Nucleus accumbens (tissue), 56 donors: ENCODE data around the gene LTF.

ENCODE experiments used
- DNase-seq, 56 donors: peaks; one replicate each; lab custom pipeline; 2025; lab: John Stamatoyannopoulos, UW

The LTF gene

DNA sequence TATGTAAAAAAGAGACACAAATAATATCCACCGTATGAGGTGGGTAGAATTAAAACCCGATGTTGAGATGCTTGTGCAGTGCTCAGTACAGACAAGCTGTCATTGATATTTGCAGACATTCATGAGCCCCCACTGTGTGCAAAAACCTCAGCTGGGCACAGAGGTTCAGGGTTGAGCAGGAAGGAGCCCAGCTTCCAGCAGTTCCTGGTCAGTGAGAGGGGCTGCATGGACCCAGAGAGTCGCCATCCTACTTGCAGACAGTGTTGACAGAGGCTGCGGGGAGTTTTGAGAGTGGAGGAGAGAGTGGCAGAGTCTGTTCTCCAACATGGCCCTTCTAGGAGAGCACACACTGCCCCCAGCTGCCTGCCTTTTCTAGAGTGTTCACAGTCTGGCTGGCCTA lies 6.1 kb upstream of the LTF start:
- DNase-seq, result no peak

DNA sequence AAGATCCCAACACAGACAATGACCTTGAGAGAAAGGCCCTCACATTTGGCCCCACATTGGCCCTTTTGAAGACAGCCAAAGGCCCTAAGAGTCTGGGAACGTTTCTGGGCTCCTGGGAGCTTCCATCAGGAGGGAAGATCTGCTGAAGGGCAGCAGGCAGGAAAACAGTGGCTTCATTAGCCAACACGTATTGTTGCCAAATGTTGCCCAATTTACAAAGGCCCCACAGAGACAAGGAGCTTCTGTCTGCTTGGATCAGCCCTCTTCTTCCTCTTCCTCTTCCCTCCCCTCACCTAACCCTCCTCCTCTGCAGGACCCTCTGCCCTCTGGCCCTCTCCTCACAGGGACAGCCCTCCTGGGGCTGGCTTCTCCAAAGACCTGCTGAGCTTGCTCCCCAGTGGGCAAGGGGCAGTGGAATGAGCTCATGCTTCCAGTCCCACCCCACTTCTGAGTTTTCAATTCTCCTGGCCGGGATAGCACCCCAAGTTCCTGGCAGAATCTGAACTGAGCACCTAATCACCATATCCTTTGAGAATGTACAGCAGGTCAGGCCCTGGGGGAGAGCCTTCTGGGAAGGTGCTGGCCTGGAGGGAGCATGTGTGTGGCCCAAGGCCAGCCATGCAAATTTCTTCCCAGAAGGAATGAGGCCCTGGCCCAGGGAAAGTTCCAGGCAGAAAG lies 5.1 kb upstream of the LTF start:
- DNase-seq, result no peak

DNA sequence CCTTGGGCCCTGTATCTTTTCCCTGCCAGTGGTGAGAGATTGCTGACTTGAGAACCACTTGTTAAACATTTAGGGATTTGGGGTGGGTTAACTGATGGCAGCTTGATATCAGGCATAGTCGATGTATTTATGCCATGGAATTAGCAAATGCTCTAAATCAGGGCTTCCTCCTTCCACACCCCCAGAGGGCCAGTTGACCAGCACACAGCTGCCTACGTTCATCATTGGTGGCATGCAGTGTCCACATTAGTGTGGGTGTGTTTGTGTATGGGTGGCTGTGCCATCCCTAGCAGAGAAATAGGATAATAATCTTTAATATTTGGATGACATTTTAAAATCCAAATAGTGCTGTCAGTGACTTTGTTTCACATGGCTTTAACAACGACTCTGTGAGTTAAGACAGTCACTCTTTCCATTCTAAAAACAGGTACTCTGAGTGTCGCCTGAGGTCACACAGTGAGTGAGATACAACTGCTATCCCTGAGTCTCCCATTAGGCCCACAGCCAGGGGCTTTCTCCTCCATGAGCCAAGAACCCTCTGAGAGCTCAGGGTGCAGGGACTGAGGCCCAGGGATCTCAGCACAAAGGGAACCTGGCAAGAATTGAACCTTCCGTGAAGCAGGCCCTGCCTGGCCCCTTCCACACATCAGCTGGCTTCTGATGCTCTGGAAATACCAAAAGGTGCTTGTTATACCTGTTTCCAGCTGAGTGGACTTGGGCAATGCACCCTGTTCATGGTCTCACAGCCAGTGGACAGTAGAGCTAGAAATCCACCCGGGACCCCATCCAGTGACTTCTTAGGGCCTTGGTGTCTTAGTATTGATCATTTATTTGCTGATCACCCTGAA lies 4.3 kb upstream of the LTF start:
- DNase-seq, result no peak

DNA sequence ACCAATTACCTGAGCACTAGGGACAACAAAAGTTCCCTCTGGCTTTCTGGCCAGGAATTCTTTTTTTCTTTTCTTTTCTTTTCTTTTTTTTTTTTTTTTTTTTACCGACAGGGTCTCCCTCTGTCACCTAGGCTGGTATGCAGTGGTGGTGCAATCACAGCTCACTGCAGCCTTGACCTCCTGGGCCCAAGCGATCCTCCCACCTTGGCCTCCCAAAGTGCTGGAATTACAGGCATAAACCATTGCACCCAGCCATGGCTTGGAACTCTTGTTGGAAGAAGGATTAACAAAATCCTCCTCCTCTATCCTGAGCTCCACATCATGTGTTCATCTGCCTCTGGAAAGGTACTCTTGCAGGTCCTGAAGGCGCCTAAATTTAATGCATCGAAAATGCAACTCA lies 2.9 kb upstream of the LTF start:
- DNase-seq, result no peak

DNA sequence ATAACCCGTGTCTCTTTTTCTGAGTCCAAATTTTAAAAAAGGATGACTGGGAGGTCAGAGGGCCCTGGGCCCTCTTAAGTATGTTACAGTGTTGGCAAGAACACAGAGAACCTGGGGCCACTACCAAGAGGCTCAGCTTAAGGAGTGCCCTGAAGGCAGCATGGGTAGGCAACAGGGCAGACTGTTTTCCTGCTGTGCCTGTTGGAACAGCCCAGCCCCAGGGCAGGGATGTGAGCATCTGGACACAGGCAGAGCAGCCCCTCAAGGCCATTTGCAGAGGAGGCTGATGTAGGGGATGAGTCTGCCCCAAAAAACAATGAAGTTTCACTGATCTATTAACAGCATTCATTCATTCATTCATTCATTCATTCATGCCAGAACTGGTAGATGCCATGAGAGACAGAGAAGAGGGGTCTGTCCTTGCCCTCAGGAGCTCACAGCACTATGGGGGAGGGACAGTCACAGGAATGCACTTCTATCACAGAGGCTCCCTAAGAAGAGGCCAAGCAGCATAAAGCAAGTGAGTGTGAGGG lies 2.2 kb upstream of the LTF start:
- no peak for DNase-seq

DNA sequence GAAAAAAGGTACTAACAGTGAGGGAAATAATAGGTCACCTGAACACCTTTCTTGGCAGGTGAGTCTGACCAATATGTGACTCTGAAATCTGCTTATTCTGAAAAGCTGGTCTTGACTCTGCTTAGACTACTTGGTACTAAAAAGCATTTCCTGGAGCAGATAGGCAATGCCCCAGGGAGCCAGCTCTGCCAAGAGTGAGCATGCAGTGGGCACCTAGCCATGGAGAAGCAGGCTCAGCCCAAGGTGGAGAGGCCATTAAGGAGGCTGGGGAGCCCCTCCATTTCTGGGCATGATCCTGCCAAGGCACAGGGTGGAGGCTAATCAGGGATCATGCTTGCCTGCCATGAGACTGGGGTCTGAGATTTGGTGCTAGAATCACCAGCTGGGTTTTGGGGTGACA lies 1.6 kb upstream of the LTF start:
- no peak for DNase-seq

DNA sequence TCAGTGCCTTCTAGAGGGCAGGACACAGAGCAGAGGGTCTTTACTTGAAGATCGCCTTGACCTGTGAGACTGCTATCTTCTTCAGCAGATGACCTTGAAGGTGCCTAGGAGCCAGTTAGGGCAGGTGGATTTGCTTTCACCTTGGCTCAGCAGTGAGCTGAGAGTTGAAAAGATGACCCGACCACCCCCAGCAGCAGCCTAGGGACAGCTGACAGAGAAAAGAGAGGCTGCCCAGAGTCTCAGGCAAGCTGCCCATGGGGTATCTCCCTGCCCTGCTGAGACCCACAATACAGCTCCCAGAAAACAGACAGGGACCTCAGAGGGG lies 453 bp upstream of the LTF start:
- no peak for DNase-seq

DNA sequence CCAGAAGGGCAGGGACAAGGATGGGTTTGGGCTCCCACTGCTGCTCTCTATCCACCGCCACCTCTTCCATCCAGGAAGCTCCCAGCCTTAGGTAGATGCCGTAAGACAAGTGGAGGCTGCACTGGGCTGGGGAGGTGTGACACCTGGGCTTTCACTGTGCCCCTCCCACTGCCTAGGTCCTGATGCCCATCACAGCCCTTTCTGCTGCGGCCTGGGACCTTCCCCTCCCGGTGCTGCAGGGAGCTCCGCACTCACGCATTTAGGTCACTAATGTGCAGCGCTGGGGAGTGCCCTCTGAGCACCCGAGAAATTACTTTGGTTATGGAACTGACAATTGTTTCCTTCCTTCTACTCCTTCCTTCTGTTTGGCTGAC lies 850 bp downstream of the LTF start:
- DNase-seq, result no peak

DNA sequence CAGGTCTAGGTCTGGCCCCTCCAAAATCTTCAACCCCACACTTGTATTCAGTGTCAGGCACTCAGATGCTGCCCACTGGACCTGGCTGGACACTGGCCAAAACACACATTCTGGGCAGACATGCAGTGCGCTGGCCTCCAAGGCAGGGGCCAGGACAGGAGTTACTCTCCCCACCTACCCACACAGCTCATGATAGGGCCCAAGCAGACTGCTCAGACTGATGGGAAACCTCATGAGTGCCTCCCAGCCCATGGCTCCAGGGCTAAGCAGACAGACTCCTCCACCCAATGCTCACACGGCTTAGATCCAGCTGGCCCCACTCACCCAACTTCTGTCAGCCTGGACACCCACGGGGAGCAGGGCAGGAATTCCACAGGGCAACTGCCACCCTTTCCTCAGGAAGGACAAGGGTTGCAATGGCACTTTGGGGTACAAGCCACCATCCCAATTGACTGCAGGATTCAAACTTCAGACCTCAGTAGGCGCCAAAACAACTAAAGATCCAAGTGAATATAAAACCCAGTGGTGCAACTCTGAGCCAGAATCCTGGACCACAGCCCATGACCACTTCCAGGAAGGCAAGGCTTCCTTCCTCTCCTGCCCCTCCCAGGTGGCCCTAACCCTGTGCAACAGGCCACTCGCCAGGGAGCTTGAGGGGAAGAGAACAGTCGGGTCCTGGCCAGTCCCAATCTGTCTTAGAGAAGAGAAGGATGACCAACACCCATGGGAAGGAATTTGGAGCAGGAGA lies 1.4 kb downstream of the LTF start:
- DNase-seq, result no peak

DNA sequence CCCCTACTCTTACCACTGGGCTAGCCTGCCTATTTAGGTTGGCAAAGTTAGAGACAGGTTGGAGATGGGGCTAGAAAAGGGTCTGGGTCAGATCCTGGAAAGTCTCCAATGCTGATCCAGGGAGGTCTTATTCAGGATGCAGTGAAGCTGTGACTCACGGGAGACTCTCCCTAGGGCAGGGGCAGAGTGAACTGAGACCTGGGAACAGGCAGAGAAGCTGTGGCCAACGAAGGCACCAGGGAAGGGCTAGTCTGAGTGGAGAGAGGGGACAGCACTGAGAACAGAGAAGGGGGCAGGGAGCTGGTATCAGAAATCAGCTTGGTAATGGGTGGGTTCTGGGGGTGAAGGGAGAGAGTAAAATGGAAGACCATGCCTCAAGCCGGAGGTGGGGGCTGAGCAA lies 2.2 kb downstream of the LTF start:
- DNase-seq, result no peak

DNA sequence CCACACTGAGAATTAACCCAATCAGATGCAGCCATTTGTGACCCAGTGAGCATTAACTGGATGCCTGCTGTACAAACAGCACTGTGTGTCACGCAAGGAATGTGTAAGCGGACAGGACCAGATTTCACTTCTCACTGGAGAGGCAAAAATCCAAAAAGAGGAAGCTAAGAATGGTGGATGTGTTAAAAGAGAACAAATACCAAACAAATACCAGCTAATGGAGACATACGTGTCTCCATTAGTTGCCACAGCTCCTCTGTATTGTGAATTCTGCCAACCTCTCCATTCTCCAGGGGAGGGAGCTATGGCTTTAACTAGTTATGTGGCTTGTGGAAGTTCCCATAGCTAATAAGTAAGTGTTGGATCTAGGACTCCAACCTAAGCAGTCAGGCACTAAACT lies 2.6 kb downstream of the LTF start:
- DNase-seq, result no peak

DNA sequence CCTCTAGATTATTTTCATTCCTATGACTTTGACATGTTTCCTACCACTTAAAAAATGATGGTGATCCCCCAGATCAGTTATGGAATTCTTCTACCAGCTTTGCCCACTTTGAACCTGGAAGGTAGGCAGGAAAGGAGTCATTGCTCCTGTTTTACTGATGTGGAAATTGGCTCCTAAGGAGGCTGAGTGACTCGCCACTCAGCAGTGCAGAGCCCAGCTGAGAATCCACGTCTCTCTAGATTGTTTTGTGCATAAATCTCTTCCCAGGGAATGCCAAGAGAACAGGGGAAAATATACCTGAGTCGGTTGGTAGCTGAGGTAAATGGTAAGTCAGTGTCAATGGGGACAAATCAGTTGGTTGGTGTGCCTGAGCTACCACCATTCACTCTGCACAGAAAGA lies 4.7 kb downstream of the LTF start:
- DNase-seq, result no peak

DNA sequence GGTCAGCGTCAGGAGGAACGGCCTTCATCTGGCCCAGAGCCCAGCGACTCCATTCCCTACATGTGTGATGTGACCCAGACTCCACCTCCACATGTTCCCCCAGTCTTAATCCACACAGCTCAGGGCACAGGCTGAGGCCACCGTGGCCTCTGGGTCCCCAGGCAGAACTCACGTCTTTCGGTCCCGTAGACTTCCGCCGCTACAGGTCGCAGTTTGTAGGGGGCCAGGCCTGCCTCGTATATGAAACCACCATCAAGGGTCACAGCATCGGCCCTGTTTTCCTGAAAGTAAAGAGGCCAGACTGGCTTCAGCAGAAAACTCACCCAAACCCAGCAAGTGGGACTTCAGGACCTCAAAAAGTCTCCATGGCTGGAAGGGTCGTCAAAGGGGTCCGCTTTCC lies 8.6 kb downstream of the LTF start:
- no peak for DNase-seq

DNA sequence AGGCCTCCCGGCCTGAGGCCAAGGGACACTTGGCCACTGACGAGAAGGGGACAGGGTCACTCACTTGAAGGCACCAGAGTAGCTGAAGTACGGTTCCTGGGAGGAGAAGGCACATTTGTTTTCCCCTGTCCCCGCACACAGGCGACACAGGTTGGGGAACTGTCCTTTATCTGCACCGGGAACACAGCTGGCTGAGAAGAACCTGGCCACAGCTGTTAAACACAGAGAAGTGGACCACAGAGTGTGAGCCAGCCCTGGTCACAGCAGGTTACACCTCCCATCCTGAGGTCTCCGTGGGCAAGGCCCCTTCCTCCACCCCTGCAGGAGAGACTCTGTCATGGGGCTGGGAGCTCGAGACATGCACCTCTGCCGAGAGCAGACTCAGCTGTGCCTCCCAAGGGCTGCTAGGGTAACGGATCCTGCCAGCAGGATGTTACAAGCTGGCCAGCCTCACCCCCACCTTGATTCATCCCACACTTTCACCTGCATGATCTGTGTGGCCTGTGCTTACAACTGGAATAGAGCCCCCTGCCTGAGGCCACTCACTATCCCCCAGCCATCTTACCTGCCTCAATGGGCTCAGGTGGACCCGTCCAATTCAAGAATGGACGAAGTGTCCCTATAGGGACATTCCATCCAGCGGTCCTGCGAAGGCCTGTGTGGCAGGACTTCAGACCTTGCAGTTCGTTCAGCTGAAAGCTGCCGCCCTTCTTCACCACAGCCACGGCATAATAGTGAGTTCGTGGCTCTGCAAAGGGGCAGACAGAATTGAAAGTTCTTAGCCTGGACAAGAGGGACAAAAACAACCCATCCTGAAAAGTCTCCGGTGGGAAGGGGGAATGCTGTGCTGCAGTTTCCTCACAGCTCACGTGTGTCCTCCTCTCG lies 9.2 kb downstream of the LTF start:
- DNase-seq, result no peak

DNA sequence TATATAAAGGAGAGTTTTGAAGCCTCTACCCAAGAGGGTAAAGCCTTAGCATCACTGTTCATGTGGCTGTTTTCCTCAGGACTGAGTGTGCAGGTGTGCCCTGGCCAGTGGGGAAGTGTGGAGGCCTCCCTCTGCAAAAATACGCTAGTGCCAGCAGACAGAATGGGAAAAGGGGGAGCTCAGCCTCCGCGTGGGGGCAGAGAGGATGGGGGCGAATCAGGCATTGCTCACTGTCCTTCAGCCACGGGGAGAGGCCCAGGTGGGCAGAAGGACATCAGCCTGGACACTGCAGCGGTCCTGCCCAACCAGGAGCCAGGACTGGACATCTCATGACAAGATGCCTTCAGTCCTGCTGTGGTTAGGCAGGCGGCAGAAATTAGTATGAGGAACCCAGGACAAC lies 10.1 kb downstream of the LTF start:
- no peak for DNase-seq

DNA sequence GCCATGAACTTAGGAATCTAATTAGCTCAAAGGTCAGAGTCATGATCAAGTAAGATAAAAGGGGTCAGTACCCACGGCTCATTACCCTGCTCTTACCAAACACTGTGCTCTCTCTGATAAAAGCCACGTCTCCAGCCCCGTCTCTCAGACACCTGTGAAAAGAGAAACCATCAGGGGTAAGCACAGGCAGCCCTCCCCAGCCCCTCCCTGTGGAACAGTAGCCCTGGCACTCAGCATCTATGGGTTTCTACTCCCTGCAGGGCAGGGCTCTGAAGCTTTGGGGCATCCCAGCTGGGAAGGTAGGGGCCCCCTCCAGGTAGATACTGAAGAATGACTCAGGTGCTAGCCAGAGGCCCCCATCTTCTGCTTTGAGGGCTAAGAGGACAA lies 10.5 kb downstream of the LTF start:
- no peak for DNase-seq

DNA sequence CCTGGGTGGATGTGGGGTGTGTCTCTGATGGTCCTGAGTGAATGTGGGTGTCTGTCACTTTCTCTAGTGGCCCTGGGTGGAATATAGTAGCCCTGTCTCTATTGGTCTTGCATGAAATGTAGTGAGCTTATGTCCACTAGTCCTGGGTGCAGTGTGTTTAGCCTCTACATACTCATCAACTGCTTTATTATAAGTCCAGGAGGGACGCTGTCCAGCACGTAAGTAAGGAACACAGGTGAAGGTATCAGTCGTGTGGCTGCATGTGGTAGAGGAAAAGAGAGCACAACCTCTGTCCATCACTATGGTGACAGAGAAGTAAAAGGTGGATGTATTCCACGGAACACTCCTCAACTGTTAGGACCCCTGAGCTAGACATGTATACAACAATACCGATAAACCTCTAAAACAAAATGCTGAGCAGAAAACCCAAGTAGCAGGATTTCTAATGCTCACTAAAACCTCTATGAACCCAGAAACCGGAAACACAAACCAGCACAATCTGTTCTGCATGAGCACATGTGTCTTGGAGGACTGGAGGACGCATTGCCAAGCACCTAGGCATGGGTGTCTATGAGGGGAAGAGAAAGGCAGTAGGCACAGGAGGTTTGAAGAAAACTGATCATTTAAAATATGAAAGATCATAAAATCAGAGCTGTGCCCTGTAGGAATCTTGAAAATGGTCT lies 11.0 kb downstream of the LTF start:
- no peak for DNase-seq

DNA sequence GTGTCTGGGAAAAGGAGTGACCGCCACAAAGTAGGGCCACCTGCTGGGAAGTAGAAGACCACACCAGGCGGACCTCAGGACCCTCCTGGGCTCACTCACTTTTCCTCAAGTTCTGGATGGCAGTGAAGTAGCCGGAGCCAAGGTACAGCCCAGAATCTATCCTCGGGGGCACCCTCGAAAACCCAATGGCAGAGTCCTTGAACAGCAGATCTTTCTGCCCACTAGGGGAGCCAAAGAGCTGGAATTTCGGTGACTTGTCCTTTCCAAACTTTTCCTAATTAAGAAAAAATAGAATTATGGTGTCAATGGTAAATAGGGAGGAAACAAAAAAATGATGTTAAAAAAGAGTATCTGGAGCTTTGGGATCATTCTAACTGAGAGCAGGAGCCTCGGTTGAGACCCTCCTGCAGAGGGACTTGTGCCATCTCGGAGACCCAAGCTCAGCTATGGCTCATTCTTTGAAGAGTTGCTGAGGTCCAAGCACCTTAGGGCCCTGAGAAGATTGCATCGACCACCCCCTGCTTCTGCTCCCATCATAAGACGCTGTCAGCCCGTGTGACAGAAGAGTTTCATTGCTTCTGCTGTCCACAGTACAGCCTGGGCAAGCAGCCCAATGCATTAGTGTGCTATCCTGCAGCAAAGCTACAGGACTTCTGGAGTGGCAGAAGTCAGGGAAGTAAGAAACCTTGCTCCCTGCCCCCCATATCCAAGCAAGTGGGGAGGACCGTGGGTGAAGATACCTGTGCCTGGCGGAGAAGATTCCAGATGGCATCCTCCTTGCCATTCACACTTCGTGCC lies 14.8 kb downstream of the LTF start:
- no peak for DNase-seq

DNA sequence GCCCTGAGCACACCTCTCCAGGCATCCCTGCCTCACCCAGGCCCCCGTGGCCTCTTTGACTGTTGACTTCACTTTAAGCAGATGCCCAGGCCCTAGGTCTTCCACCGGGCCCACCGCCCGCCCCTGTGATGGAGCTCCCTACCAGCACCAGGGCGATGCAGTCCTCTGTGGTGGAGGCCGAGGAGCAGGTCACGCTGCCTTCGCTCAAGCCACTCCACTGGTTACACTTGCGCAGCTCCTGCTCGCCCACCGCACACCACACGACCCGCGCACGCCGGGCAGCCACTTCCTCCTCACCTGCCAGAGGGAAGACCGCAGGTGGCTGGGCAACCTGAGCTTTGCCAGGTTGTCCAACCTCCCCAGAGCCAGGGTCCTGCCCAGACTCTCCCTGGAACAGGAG lies 16.0 kb downstream of the LTF start:
- no peak for DNase-seq
